Mesodermal cell (in vitro differentiated cells): ENCODE measurements around the gene PTPRN2.

Experiments used
- H3K27ac ChIP-seq: 2 replicates; pipeline ENCODE4 v1.7.0; 2013; ENCODE audit warnings: mild to moderate bottlenecking, low read depth, low read length, moderate library complexity; ENCODE audit not compliant: severe bottlenecking
- H3K36me3 ChIP-seq: 2 replicates; pipeline ENCODE4 v1.7.1; 2013; ENCODE audit warnings: mild to moderate bottlenecking, low read length, moderate library complexity; ENCODE audit not compliant: control insufficient read depth, insufficient read depth
- H3K4me1 ChIP-seq: one replicate; pipeline ENCODE4 v1.7.1; 2013; ENCODE audit warnings: mild to moderate bottlenecking, low read length; ENCODE audit not compliant: insufficient read depth, control insufficient read depth, poor library complexity, severe bottlenecking
- H3K4me3 ChIP-seq: 2 replicates; pipeline ENCODE4 v1.7.0; 2013; ENCODE audit warnings: low read length, control low read depth, mild to moderate bottlenecking; ENCODE audit not compliant: insufficient read depth, poor library complexity, severe bottlenecking; ENCODE audit errors: extremely low read depth
- H3K9me3 ChIP-seq: 2 replicates; pipeline ENCODE4 v1.7.1; 2013; ENCODE audit warnings: mild to moderate bottlenecking, low read length, moderate library complexity; ENCODE audit not compliant: control insufficient read depth
- WGBS, 2 experiments: methylation state at CpG; one replicate each; pipeline ENCODE4 v1.1.5; 2013; ENCODE audit warnings: missing lambda C conversion rate in 2 of 2; ENCODE audit not compliant: insufficient coverage in 2 of 2; 5-methylcytosine and 5-hydroxymethylcytosine counted together

The PTPRN2 gene

DNA sequence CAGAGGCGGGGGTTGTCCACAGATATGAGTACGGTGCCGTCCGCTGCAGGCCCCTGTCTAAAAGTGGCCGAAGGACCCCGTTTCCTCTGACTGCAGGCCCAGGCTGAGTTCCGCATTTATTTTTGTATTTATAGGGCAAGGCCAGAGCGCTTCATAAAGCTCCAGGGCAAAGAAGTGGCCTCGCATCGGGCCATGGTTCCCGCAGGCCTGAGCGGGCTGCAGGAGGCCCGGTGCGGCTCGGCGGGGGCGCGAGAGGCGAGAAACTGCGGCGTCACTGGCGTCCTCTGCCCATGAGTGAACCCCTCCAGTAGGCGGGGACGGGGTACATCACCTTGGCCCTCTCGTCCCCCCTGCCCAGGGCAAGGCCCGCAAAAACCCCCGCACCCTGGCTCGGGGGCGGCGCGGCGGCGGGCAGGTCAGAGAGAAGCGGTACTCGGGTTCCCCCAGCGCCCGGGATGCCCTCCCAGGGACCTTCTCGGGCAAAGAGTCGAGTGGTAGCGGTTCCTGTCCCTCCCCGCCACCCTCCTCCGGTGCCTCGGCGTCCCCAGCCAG is 895.1 kb downstream of the PTPRN2 start:
- Histone ChIP-seq H3K4me3 (no peak overlapping the region), H3K9me3 (peaks cover 26% of the 10 kb centered on the region), H3K36me3 (no peaks in the 10 kb centered on the region), H3K4me1 (no peaks in the 10 kb centered on the region), H3K27ac (no peak overlapping the region)
- WGBS, 2 experiments, result 84 to 87% methylated on average over 17 to 44 of the region's 44 CpGs

DNA sequence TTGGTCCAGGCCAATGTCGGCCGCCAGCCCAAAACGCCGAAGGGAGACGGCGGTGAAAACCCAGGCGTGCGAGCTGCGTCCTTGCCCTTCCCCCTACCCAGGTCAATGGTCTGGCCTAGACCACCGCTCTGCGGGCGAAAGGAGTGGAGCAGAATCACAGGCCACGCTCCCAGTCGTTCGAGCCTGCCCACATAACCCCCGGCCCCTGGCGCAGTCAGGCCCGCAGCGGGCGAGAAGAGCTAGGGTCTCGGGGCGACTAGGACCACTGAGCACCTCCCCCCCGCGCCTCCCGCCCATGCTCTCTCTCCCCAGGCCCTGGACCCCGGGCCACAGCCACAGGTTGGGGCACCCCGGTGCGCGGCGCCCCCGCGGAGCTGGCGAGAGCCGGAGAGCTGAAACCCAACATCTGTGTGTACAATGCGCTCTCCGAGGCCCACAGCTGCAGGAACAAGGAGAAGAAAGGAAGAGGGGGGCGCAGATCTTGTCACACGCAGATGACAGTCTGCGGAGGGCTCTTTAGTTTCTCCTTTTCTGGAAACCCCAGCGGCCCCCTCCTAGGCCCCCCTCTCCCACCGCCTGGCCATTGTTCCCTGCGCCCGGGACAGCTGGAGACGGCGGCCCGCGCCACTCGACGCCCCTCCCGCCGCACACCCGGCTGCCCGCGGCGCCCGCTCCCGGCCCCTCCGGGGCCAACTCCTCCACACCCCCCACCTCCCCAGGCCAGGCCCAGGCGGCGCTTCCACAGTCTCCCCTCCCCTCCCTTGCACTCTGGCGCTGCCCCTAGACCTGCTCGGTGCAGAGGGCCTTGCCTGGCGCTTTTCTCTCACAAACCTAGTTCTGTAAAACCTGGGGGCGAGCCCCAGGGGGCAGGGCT is 895.8 kb downstream of the PTPRN2 start:
- Histone ChIP-seq H3K27ac (no peak overlapping the region), H3K9me3 (peaks cover 26% of the 10 kb centered on the region), H3K4me3 (no peak overlapping the region), H3K4me1 (no peaks in the 10 kb centered on the region), H3K36me3 (no peaks in the 10 kb centered on the region)
- WGBS, 2 experiments, result 79 to 80% methylated on average over 42 to 58 of the region's 64 CpGs

DNA sequence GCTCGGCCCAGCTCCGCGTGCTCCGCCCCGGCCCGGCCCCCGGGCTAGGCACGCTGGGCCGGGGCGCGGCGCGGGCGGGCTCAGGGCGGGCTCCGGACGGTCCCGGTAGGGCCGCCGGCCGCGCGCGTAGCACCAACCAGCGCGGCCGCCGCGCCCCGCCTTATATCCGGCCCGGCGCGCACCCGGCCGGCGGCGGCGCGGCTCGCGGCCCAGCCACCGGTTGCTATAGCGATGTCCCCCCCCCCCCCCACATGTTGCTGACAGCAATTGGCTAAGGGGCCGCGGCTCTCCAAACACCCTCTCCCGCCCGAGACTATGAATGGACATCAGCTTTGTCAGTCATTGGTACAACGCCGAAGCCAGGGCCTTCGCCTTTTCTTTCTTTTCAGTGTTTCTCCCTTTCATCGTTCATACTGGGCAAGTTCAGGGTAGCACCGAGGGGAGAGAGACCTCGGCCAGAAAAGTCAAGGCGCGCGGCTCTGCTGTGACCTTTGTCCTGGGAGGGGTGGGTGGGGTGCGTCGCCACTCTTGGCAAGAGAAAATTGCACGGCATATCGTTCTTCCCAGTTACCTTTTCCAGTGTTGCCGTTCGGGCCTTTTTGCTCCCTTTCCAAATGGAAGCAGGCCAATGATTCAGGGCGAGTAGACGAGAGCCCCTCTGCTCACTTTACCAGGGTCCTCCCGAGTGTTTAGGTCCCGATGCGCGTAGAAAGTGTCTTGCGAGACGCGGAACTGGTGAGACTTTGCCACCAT is 896.6 kb downstream of the PTPRN2 start:
- H3K9me3 ChIP-seq, result peaks cover 33% of the 10 kb centered on the region
- WGBS, 2 experiments, result 84 to 91% methylated on average over 51 of the region's 72 CpGs
- no peaks in the 10 kb centered on the region for H3K36me3 ChIP-seq
- H3K4me1 ChIP-seq, result no peaks in the 10 kb centered on the region
- no peak overlapping the region for H3K4me3 ChIP-seq
- H3K27ac ChIP-seq, result no peak overlapping the region

DNA sequence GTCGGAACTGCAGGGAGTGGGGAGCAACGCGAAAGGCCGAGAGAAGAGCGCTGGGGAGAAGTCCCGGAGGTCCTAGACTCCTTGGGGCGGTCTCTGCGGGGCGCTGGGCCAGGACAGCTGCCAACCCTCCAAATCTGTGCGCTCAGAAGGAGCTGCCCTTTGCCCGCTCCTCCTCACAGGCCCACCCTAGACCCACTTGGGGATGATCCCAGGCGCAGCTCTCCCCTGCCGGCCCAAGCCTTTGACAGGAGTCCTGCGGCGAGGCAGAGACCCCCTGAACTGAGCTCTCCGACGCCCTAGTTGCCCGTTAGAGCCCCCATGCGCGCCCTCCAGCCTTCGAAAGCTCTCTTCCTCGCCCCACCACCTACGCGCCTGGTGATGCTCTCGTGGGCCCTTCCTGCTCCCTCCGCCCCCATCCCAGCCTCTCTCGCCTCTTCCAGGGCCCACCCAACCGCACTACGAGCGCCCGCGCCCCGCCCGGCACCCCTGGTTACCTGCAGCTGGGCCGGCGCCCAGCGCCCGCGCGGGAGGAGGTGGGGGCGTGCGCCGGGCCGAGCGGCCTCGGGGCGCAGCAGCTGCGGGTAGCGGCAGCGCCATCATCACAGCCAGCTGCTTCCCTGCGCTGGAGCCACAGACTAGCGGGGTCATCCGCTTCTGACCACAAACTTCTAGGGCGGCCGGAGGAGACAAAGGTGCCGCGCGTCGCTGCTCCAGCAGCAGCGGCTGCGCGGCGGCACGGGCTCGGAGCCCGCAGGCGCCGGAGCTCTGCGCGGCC is 897.4 kb downstream of the PTPRN2 start:
- Histone ChIP-seq H3K4me3 (no peak overlapping the region), H3K4me1 (no peaks in the 10 kb centered on the region)
- WGBS, 2 experiments, result 85 to 87% methylated on average over 47 to 70 of the region's 70 CpGs

DNA sequence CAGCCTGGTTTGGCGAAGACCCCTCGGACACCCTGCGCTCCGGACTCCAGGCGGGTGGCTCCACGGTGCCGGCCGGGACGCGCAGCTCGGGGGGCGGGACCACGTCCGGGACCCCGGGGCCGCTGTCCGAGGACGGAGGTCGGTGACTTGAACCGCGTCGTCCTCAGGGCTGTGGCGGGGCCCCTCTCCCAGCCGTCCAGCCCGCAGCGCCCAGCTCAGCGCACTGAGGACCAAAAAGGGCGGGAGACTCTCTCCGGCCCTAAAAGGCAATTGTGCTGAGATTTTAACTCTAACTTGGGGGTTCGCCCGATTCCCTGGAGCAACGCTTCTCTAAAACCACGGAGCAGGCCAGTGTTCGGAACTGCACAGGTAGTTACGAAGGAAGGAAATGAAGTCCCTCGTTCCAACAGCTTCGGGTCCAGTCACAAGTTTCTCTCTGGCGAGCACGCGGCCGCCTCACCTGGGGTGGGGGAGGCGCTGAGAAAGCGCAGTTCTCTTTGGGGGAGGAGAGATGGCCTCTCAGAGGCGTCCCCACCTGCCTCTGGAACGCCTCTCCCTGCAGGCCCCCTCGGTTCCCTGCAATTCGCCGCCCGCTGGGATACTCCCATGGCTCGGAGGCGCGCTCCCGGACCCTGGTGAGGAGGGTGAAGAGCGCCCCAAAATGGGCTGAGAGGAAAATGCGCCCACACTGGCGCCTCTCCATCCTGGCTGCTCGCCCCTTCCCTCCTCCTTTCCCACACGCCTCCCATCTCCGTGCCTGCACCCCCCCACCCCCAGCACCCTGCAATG is 898.2 kb downstream of the PTPRN2 start:
- 89% methylated on average over 37 to 45 of the region's 59 CpGs for WGBS, 2 experiments
- no peaks in the 10 kb centered on the region for H3K36me3 ChIP-seq
- no peak overlapping the region for H3K4me3 ChIP-seq
- peaks cover 38% of the 10 kb centered on the region for H3K9me3 ChIP-seq
- H3K4me1 ChIP-seq, result no peaks in the 10 kb centered on the region
- no peak overlapping the region for H3K27ac ChIP-seq

More for the DNA sequence above, 897.4 kb downstream of the PTPRN2 start:
- peaks cover 38% of the 10 kb centered on the region for H3K9me3 ChIP-seq
- H3K27ac ChIP-seq, result no peak overlapping the region
- H3K36me3 ChIP-seq, result no peaks in the 10 kb centered on the region

DNA sequence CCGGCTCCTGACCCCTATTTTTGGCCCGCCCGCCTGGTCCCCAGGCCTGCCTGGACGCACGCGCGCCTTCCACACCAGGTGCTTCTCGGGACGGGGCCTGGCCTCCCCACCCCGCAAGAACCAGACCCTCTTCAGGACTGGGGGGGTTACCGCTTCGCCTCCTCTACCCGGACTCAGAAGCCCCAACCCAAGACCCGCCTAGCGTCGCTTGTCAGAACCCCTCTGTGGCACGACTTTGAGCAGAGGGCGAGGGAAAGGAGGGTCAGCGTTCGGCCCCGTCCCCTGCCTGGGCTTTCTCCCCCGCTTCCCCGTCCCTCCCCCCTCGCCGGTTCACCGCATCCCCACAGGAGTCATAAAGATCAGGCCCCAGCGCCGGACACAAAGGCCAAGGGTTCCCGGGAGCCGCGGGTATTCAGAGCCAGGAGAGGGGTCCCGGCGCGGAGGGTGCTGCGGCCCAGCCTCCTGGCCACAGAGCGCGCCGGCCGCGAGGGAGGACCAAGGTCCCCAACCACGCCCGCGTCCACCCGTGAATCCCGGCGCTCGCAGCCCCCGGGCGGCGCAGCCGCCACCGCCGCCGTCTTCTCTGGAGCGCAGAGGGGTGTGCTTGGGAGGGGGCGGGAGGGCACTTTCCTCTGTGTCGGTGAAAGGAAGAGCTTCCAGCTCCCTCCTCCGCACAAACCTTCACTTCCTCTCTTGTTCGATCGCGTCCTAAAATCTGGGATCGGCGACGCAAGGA is 898.9 kb downstream of the PTPRN2 start:
- no peaks in the 10 kb centered on the region for H3K4me1 ChIP-seq
- H3K36me3 ChIP-seq, result no peaks in the 10 kb centered on the region
- H3K4me3 ChIP-seq, result no peak overlapping the region
- H3K27ac ChIP-seq, result no peak overlapping the region
- H3K9me3 ChIP-seq, result peaks cover 37% of the 10 kb centered on the region
- WGBS, 2 experiments, result 80 to 85% methylated on average over 45 to 63 of the region's 64 CpGs

DNA sequence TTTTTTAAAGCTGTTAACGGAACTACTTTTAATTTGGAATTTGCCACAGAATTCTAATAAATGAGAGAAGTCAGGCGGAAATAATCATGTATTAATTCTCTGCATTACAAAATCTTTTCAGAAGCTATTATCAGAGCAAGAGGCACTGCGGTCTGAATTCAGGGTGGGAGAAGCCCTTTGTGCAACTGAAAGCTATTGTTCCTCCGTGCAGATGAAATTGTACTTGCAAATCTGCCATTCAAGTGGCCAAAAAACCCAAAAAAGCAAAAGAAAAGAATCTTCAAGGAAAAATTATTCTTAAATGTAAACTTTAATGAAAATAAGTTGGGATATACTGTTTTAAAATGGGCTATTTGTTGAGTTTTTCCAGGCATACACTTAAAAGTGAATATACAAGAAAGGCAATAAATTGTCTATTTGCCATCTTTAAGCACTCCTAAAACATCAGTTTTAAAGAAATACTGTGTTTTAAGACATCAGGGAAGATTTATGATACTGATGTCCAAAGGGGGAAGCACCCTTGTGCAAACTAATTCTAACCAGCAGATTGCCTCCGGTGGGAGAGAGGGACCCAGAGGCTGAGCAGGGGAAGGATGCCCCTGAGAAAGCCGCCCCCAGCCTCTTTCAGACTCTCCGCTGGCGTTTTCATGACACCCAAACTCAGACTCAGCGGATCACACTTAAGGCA is 899.6 kb downstream of the PTPRN2 start:
- Histone ChIP-seq H3K4me1 (no peaks in the 10 kb centered on the region), H3K27ac (no peak overlapping the region), H3K36me3 (no peaks in the 10 kb centered on the region), H3K9me3 (peaks cover 42% of the 10 kb centered on the region), H3K4me3 (no peak overlapping the region)
- WGBS, 2 experiments, result 49 to 71% methylated on average over 7 of the region's 9 CpGs

DNA sequence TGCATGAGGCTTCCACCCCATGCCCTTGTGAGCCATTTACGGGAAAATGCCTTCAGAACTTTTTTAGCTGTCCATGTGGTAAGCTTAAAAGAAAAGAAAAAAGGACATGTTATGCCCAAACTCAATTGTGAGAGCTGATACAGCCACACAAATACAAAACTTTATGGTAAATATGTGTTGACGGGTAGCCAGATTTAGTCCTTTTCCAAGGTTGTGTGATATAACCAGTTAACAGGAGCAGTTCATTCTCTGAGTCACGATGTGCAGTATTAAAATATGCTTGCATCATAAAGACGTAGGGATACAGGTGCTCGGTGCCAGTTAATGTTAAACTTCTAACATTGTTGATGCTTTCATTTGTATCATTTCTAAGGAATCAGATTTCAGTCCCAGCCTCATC is 900.5 kb downstream of the PTPRN2 start:
- Histone ChIP-seq H3K9me3 (peaks cover 50% of the 10 kb centered on the region), H3K27ac (no peak overlapping the region), H3K4me1 (no peaks in the 10 kb centered on the region), H3K36me3 (no peaks in the 10 kb centered on the region), H3K4me3 (no peak overlapping the region)
- 52 to 54% methylated on average over 2 to 3 of the region's 5 CpGs for WGBS, 2 experiments

DNA sequence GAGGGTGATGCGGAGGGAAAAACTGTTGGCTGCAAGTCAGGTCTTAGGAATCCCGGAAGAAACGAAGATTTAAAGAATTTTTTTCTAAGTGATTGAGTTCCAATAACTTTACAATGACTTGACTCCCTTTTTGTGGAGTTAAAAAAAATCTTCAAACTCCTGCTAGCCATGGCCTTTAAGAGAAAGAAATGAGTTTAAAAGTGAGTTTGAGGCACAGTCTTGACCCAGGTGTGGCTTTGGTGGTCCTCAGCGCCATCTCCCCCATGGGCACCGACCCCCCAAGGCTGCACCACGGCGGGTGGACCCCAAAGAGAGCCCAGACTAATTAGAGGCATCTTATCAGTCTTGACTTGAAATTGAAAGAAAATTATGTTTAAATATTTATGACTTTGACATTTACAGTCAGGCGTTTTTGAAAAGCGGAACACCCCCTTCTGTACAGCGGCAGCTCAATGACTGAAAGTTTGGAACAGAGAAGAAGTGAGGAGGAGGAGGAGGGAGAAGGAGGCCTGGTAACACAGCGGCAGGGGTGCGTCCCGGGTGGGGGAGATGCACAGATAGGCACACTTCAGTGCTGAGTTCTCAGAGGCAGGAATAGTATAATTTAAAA is 901.2 kb downstream of the PTPRN2 start:
- peaks cover 56% of the 10 kb centered on the region for H3K9me3 ChIP-seq
- no peaks in the 10 kb centered on the region for H3K36me3 ChIP-seq
- H3K4me1 ChIP-seq, result no peaks in the 10 kb centered on the region
- 73% methylated on average over 7 to 13 of the region's 13 CpGs for WGBS, 2 experiments
- no peak overlapping the region for H3K4me3 ChIP-seq
- no peak overlapping the region for H3K27ac ChIP-seq
